ENCODE measurements around the gene VWF.

Gene VWF

DNA sequence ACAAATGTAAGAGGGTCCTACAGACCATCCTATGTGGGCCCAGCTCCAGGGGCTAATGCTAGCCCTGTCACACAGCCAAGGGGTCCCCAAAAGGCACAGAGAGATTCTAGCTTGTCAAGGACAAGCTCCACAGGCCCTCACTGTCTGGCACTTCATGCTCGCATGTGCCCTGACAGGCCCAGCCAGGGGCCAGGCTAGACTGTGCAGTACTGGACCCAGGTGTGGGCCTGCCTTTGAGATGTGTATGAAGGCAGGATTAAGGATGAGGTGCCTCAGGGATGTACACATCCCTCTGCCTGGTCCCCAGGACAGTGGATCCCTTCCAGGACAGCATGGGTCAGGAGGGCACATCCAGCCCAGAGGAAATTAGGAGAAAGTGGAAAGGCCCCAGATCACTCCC lies 57.8 kb downstream of the VWF start:
- TF ChIP-seq, protein P1, sequence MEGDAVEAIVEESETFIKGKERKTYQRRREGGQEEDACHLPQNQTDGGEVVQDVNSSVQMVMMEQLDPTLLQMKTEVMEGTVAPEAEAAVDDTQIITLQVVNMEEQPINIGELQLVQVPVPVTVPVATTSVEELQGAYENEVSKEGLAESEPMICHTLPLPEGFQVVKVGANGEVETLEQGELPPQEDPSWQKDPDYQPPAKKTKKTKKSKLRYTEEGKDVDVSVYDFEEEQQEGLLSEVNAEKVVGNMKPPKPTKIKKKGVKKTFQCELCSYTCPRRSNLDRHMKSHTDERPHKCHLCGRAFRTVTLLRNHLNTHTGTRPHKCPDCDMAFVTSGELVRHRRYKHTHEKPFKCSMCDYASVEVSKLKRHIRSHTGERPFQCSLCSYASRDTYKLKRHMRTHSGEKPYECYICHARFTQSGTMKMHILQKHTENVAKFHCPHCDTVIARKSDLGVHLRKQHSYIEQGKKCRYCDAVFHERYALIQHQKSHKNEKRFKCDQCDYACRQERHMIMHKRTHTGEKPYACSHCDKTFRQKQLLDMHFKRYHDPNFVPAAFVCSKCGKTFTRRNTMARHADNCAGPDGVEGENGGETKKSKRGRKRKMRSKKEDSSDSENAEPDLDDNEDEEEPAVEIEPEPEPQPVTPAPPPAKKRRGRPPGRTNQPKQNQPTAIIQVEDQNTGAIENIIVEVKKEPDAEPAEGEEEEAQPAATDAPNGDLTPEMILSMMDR (IDR thresholded peaks at IDR 0.05; ENCODE audit: insufficient read depth, low read depth, low read length, missing control alignments): no peak
- peak; percentile 62 for DNase-seq (ENCODE audit: low read depth)
- no peak overlapping the region for H3K4me3 ChIP-seq (ENCODE audit: low read length)

DNA sequence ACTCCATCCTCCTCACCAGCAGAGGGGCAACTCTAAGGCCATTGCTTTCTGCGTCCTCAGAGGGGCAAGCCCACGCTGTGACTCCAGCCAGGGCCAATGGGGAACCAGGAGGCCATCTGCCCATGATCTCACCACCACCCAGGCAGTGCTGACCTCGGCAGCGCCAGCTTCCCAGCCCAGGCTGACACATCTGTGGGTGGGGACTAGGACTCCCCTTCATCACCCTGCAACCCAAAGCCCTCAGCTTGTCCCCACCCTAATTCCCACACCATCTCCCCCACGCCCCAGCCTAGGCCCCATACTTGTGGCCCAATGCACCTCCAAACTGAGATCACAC lies 58.6 kb downstream of the VWF start:
- TF ChIP-seq, protein P1 (IDR thresholded peaks at IDR 0.05; ENCODE audit: insufficient read depth, low read depth, low read length, missing control alignments): no peak
- DNase-seq (ENCODE audit: low read depth): no peak
- no peak overlapping the region for H3K4me3 ChIP-seq (ENCODE audit: low read length)

DNA sequence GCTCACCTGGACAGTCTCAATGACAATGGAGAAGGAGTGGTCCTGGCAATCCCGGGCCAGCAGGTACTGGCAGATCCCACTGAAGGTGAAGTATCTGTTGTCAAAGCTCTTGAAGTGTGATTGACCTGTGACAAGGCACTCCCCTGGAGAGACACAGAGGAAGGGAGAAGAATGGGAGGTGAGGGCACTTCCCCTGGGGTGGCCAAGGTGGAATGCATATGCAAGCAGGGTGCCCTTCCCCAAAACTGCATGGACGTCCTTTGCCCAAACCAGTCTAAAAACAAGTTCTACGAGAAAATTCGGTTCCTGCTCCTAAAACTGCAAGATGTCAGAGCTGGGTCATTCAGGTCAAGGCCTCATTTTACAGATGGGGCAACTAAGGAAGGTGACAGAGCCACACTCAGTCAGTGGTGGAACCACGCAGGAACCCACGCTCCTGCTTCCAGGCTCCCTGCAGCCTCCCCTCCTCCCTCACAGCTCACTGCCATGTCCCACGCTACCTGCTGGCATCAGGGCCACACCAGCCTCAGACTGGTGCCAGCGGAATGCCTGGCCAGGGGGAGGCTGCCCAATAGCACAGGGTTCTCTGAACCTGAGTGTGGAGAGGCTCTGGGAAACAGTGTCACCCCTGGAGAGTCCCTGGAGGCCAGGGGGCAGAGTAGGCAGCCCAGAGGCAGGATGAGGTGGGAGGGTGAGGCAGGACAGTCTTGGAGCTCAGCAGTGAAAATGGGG lies 59.2 kb downstream of the VWF start:
- no peak for DNase-seq (ENCODE audit: low read depth)
- TF ChIP-seq, protein P1 (IDR thresholded peaks at IDR 0.05; ENCODE audit: insufficient read depth, low read depth, low read length, missing control alignments): no peak
- no peak overlapping the region for H3K4me3 ChIP-seq (ENCODE audit: low read length)

DNA sequence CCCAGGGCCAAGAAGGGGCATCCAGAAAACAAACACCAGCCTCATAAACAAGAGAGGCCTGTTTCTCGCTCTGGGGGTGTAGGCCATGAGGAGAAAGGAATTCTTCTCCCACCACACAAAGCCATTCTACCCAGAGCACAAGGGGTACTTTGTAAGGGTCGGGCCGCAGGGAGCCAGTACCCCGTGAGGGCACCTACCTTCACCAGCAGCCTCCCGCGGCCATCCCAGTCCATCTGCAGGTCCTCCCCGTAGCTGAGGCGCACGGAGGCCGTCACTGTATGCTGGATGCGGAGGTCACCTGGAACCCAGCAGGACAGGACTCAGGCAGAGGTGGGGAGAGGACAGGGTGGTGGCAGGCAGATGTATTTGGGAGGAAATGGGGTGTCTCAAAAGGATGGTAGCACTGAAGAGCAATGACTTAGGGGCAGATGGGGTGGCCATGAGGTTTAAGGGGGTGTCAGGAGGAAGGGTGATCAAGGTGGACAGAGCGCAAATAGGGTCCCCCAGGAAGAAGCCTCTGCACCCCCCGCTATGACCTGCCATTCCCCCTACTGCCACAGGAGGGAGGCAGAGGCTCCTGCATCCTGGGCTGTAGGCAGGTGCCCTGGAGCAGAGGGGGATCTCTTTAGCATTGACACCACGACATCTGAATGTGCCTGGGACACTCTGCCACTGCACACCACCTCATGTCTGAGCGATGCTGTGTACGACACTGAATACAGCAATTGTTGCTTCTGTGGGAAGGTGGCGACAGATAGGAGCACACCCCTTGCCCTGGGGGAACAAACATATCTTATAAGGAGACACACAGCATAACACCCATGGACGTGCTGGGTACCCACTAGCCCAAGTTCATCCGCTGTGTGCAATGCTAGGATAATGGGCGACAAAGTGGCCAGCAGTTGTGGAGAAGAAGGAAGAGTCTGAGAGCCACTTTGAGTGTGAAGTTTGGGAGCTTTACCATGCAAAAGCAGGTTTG lies 61.4 kb downstream of the VWF start:
- peak; percentile 60 for DNase-seq (ENCODE audit: low read depth)
- TF ChIP-seq, protein P1 (IDR thresholded peaks at IDR 0.05; ENCODE audit: insufficient read depth, low read depth, low read length, missing control alignments): peak; percentile 97
- no peak overlapping the region for H3K4me3 ChIP-seq (ENCODE audit: low read length)

DNA sequence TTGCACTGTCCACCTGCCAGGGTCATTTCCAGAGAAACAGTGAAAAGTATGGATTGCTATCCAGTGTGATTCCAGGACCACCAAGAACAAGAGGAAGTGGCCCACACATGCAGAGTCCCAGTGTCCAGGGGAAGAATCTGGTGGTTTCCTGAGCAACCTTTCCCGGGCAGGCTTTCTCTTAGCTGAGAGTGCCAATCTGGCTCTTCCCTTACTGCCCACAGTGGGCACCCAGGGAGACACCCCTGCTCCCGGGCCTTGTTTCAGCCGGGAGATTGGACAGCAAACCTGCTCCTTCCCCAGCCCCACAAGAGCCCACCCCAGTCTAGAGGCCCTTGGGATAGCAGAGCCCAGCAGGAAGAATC lies 62.1 kb downstream of the VWF start:
- TF ChIP-seq, protein P1 (IDR thresholded peaks at IDR 0.05; ENCODE audit: insufficient read depth, low read depth, low read length, missing control alignments): no peak
- DNase-seq (ENCODE audit: low read depth): no peak
- H3K4me3 ChIP-seq (ENCODE audit: low read length): no peak overlapping the region

DNA sequence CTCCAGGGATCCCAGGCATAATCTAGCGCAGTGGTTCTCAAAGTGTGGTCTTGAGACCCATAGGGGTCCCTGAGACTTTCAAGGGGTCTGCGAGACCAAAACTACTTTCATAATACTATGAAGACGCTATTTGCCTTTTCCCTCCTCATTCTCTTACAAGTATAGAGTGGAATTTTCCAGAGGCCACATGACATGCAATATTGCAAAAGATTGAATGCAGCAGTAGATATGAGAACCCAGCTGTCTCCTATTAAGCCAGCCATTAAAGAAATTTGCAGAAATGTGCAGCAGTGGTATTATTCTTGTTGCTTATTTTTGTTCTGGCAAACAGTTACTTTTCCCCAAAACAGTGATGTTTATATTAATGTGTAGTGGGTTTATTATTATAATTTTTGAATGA lies 62.8 kb downstream of the VWF start:
- H3K4me3 ChIP-seq (ENCODE audit: low read length): no peak overlapping the region
- TF ChIP-seq, protein P1 (IDR thresholded peaks at IDR 0.05; ENCODE audit: insufficient read depth, low read depth, low read length, missing control alignments): no peak
- no peak for DNase-seq (ENCODE audit: low read depth)
